Vagina (tissue), 2 donors: ENCODE data around the gene TIAL1.

Experiments used
- CTCF ChIP-seq, 3 experiments: fragments of 450-650 bp in 2 of 3; fragments of 200-600 bp in 1 of 3; sonication (generic) in 1 of 3; IDR thresholded peaks; one replicate each; pipeline ENCODE4 v1.5.1; 2017 to 2019; ENCODE audit warnings: antibody characterized with exemption in 3 of 3, mild to moderate bottlenecking in 2 of 3, moderate library complexity in 2 of 3
- POLR2A ChIP-seq, 2 donors: fragments of 450-650 bp; IDR thresholded peaks; one replicate each; pipeline ENCODE4 v1.6.1; 2017; ENCODE audit warnings: antibody characterized with exemption in 2 of 2, mild to moderate bottlenecking in 2 of 2, moderate library complexity in 2 of 2
- POLR2AphosphoS5 ChIP-seq, 2 donors: sonication (generic); formaldehyde crosslinking; IDR thresholded peaks; one replicate each; pipeline ENCODE4 v1.9.0; 2017; ENCODE audit warnings: antibody characterized with exemption in 2 of 2, mild to moderate bottlenecking in 2 of 2, low read depth in 1 of 2; ENCODE audit not compliant: insufficient read depth in 1 of 2

DNA sequence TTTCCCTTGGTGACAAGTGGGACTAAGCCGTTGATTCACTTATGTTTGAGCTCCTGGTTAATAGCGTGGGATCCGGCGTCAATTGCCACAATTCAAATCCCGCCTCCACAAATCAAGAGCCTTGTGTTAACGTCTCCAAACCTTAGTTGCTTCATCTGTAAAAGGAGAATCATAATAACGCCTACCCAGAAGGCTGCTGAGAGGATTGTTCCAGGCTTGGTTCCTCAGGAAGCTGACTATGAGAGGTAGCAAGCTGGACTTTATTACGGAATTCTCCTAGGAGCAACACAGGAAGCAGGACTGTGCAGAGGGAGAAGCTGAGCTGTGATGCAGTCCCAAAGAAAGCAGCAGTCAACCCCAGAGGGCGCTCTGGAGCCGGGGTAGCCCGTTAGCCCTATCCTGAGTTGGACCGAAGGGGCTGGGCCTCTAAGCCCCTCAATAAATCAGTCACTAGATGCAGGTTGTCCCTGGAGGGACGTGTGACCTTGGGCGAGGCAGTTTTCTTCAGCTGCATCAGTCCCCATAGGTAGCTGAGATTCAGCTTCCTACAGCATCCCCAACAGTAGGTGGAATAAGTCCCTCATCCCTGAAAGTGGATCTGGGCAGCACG is 47.5 kb upstream of the TIAL1 start:
- no peak for TF ChIP-seq CTCF (IDR thresholded peaks at IDR 0.05)
- no peak for TF ChIP-seq POLR2A (IDR thresholded peaks at IDR 0.05)
- no peak for TF ChIP-seq POLR2AphosphoS5 (IDR thresholded peaks at IDR 0.05; ENCODE audit: insufficient read depth in 1 of 2, low read depth in 1 of 2)
